GM18499 (cell line): ENCODE measurements around the gene TMEM86B.
"Not testable (repeated sequence)": the region's sequence is repeated elsewhere in the genome, so short reads cannot be mapped to it uniquely, and the experiment has no call there.

ENCODE experiments used
- ATAC-seq: cut with Tn5 transposase; IDR thresholded peaks from one replicate; pipeline ENCODE4 v1.9.1; 2021; ENCODE audit warnings: moderate number of reproducible peaks; ENCODE audit not compliant: insufficient read depth, unreplicated experiment

The TMEM86B gene

DNA sequence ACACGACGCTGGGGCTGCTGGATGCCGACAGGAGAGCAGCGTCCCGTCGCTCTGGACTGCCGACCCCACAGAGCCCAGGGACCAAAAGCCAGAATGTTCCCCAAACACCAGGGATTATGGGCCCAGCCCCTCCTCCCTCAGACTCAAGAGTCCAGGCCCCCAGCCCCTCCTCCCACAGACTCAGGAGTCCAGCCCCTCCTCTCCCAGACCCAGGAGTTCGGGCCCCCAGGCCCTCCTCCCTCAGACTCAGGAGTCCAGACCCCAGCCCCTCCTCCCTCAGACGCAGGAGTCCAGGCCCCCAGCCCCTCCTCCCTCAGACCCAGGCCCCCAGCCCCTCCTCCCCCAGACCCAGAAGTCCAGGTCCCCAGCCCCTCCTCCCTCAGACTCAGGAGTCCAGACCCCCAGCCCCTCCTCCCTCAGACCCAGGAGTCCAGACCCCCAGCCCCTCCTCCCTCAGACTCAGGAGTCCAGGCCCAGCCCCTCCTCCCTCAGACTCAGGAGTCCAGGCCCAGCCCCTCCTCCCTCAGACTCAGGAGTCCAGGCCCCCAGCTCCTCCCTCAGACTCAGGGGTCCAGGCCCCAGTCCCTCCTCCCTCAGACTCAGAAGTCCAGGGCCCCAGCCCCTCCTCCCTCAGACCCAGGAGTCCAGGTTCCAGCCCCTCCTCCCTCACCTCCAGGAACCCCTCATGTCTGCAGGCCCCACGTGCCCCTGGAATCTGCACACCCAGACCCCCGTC is 3.7 kb downstream of the TMEM86B start:
- ATAC-seq, result not testable (repeated sequence)

DNA sequence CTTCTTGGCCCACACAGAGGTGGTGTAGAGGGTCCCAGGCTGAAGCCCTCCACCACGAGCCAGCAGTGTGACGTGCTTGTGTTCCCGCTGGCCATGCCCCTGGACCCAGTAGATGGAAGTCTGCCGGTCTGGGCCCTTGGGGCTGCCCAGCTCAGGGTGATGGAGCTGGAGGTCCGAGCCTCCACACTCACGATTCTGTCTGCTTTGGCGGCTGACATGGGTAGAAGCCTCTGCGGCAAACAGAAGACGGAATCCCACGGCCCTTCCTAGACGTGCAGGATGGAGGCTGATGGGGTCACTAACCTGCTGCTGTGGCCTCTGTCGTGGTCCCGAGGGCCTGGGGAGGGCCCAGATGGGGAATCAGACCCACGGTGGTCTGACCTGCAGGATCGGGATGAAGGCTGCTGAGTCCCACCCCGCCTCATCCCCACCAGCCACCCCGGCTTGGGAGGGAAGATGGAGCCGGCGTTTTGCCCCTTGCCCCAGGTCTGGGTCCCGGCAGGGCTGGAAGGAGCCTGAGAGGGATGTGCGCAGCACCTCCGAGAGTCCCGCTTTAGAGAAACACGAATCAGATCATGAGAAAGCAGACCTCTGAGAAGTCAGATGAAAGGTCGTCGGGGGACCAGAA is 4.4 kb downstream of the TMEM86B start:
- no peak for ATAC-seq

DNA sequence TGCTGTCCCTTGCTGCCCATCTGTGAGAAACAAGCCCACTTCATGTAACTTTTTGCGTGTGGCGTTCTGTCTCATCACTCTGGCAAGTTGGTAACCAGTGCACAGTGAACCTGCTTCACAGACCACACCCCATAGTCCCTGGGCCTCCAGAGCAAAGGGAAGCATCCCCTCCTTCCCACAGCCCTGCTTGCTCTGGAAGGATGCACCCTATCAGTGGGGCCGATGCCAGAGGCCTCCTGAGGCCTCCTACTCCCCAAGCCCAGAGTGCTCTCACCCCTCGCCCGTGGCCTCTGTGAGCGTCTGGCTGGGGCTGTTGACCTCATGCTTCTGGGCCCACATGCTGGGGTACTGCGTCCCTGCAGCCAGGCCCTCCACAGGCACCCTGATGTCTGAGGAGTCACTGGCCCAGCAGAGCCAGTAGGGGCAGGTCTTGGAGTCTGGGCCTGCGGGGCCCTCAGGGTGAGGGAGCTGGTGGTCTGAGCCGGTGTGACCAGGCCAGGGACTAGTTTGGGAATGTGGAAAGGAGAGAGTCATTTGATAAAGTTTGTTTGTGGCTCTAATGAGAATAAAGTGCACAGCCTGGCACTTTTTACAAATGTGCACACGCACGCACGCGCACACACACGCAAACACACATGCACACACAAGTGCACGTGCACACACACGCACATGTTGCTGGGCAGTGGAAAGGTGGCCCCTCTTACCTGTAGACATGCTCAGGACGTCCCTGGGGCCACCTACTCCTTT is 5.1 kb downstream of the TMEM86B start:
- ATAC-seq, result no peak

DNA sequence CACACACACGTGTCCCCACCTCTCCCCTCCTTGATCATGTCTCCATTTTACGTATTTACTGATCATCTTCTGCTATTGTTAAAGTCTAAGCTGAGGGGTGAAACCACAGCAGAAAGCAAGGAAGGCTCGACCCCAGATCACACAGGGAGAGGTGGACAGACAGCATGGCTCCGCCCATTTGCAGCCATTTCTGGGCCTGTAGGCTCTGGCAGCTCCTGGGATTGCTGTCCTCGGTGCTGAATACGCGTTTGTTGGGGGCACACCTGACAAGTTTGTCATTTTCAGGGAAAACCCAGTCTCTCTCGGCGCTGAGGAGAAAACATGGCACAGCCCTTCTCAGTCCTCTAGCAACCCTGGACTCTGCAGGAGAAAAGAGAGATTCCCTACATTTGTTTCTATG is 8.0 kb downstream of the TMEM86B start:
- ATAC-seq, result no peak

DNA sequence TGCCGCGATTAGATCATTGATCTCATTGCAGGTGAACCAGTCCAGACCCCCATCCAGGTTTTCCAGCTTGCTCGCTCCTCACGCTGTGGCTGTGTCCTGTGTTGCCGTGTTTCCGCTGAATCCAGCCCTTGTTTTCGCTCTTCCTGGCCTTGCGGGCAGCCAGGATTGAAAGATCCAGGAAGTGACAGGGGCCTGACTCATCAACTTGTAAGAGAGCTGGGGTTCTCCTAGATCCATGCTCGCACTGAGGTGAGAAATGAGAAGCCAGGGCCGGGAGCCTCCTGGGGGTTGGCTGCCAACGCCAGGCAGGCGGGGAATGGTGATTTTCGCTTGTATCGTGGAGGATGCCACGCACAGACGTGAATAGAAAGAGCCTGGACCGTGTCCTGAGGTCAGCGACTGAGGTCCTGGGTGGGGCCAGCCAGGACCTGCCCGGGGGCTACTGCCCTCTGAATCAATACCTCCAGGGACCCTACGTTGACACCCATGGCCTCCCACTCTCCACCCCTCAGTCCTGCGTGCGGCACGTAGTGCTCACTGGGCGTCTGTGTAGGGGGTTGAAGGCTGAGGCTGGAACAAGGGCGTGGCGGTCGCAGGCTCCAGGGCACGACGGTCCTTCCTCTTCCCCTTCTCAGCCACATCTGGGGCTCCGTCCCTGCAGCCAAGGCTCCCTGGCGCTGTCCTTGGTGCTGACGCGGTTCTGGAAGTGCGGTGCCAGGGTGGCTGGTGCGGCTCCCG is 11.9 kb downstream of the TMEM86B start:
- ATAC-seq, result no peak

DNA sequence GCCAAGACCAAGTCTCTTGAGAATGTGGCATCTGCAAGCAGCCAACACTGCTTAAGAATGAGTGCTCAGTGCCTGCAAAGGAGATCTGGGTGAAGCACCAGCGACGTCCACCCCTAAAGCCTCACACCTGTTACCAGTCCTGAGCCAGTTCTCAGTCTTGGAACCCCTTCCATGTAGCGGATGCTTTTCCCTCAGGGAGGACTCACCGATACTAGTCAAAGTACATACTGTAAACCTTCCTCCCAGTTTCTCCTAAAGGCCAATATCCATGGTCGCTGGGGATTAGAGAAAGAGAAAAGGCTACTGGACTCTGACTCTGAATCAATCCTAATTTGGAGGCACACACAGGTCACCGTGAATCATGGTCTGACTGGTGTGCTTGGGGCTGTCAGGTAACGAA is 15.0 kb downstream of the TMEM86B start:
- ATAC-seq, result no peak

DNA sequence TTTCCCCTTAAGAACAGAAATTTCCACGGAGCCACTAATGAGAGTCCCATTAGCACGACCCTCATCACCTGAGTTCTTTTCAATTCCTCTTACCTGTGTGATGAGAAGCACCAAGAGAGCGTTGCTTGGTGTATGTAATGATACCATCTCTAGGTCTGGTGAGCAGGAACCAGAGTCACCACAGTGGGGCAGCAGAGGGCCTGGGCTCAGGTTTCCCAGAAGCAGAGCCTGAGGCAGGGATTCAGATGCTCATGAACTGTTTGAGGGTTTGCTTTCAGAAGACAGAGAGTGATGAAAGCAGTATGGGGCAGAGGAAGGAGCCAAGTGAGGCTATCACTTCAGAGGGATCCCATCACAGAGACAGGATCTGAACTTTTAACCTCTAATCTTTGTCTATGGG is 16.1 kb downstream of the TMEM86B start:
- no peak for ATAC-seq

DNA sequence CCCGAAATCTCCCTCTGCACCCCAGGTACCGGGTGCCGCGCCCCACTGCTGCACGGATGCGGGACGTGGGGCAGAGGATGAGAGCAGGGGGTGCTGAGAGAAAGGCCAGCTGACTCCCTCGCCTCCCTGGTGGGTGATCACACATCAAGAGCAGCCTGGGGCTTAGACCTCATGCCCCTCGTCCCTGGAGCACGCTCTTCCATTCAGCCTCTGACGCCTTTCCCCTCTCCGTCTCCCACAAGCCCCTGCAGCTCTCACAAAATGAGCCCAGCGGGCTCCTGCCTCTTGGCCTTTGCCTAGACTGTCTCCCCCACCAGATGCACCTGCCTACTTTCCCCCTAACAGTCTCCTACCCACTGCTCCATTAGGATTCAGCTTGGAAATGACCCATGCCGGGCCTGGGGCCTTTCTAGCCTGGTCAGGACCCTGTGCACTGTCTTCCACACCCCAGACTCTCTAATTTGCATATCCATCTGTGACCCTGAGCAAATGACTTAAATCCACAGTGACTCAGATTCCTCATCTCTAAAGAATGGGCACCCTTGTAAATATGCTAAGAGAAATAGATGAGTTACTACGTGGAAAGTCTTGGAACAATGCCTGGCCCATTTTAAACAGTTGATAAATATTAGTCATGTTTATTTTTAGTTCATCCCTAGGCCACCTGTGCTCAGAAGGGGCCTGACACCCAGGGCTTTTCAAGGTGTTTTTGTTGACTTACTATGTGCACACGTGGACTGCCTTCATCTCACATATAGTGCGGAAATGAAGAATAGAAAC is 18.7 kb downstream of the TMEM86B start:
- no peak for ATAC-seq

DNA sequence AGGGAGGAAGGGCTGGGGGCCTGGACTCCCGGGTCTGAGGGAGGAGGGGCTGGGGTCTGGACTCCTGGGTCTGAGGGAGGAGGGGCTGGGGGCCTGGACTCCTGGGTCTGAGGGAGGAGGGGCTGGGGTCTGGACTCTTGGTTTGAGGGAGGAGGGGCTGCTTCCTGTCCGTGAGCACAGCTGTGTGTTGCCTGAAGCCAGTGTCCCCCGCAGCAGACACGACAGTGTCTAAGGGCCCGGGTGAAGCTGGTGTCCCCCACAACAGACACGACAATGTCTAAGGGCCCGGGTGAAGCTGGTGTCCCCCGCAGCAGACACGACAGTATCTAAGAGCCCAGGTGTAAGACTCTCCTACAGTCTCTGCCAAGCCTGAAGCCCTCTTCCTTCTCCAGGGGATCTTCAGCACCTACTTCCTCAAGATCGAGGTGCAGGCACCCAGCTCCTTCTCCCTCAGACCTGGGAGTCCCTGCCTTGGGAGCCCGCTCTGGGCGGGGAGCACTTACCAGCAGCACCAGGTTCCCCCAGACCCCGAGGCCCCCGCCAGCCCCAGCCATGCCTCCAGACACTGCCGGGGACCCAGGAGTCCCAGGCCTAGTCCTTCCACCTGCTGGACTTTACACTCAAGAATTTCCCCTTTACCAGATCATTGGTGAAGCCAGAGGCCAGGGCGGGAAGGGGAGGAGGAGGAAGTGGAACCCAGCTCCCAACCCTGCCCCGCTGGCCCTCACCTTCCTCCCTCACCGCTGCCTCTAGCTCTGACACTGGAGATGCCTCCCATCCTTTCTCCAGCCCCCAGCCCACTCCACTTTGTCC is 19.5 kb downstream of the TMEM86B start, which contains the start of gene PTPRH:
PTPRH (minus strand) TSS at position 622 of the 813 bp plus-strand sequence; CDS start at position 554, 68 bp downstream.
- no peak for ATAC-seq

DNA sequence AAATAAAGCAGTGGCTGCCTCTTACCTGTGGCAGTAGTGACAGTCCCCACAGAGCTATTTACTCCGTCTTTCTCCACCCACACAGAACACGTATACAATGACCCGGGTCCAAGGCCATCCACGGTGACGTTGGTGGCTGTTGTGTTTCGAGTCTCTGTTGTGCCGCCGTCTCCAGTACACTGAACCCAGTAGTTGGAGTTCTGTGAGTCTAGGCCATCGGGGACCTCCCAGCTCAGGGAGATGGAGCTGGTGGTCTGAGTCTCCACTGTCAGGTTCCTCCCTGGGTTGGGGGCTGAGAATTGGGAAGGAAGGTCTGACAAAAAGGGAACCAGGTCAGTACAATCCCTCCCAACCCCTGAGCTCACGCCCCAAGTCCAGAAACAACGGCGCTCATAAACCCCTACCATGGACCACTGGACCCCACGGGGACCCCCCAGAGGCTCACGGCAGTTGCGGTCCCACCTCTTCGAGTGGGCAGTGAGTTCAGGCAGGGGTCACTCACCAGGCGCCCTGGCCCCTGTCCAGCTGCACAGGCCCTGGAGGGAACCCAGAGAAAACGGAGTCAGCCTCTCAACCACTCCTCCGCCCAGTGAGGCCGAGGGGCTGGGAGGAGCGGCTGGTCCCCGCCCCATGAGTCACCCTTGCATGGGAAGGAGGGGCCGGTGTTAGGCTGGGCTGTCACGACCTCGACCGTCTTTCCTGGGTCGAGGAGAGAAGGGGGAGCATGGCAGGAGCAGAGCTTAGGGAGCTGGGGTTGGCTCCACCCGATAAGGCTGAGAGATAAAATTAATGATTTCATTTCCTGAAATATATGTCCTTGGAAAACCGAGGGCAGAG is 21.7 kb downstream of the TMEM86B start:
- no peak for ATAC-seq

DNA sequence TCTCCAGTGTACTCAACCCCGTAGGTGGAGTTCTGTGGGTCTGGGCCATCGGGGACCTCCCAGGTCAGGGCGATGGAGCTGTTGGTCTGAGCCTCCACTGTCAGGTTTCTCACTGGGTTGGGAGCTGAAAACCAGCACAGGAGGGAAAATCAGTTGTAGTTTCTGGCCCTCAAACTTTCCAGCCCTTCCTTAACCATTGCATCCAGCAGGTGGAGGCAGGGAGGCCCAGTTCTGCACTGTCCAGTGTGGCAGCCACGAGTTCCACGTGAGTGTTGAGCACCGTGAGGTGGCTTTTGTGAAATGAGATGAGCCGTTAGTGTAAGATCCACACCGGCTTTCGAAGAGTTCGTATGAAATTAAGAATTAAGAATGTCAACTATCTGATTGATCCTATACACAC is 26.4 kb downstream of the TMEM86B start:
- ATAC-seq, result not testable (repeated sequence)

DNA sequence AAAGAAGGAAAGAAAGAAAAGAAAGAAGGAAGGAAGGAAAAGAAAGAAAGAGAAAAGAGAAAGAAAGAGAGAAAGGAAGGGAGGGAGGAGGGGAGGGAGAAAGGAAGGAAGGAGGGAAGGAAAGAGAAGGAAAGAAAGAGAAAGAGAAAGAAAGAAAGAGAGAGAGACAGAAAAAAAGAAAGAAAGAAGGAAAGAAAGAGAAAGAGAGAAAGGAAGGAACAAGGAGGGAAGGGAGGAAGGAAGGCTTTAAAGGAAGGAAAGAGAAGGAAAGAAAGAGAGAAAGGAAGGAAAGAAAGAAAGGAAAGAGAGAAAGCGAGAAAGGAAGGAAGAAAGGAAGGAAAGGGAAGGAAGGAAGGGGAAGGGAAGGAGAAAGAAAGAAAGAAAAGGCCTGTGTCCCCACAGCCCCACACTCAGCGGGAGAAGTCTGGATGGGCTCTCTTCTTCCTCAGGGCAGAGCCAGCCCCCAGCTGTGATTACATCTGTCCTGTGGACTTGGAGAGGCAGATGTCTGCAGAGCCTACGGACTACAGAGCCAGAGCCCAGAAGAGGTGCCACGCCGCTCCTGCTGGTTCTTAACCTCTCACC is 28.9 kb downstream of the TMEM86B start:
- ATAC-seq, result no peak

DNA sequence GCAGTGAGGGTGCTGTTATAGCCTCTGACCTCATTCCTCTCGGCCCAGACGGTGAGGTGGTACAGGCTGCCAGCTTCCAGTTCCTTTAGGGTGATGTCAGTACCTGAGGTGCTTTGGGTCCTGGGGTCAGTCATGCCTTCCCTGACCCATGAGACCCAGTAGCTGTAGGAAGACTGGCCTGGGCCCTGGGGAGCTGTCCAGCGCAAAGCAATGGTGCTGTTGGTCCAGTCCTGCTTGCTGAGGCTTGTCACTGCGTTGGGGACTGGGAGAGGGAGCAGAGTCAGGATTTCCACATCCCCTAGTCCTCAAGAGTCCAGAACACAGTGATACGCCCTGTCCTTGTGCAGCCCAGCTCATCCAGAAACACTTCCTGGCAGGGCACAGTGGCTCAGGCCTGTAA is 29.9 kb downstream of the TMEM86B start:
- no peak for ATAC-seq

DNA sequence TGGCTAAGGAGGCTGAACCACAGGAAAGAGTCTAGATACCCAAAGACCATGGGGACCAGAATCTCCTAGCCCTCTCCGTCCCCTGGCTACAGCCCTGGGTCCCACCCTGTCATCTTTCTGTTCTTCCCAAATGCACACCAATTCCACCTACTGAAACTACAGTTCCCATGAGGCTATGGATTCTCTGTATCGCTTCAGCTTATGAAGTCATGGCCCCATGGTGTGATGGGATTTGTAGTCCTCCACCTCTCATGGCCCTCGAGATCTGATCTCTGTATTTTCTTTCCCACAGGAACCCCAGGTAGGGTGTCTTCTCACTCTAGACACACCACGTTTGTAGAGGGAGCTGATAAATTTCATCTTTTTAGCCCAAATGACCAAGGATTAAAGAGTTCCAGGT is 31.0 kb downstream of the TMEM86B start:
- ATAC-seq, result no peak

DNA sequence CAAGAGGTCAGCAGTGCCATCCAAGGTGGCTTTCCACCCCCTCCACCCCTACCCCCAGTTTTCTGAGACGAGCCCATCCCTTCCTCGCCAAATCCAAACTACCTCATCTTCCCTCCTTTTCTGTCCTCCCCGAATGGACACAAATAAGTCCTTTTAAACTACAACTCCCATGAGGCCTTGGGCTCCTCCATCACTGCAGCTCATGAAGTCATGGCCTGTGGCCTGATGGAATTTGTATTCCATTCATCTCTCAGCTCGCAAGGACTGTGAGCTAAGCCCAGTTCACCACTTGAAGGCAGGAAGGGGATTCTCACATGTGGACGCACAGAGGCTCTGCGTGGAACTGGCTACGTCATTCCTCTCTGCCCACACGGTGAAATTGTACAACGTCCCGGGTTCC is 31.8 kb downstream of the TMEM86B start:
- no peak for ATAC-seq

DNA sequence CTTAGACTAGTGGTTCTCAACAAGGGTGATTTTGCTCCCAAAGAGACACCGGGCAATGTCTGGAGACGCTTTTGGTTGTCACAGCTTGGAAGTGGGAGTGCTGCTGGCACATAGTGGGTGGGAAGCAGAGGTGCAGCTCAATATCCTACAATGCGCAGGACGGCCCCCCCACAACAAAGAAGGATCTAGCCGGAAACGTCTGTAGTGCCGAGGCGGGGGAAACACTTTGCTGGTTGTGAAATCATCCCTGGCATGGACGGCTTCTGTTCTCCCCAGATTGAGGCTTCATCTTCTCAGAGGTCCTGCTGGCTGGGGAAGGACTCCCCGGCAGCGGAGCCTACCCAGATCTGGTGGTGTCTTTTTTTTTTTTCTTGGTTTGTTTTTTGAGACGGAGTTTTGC is 35.1 kb downstream of the TMEM86B start:
- ATAC-seq, result no peak

DNA sequence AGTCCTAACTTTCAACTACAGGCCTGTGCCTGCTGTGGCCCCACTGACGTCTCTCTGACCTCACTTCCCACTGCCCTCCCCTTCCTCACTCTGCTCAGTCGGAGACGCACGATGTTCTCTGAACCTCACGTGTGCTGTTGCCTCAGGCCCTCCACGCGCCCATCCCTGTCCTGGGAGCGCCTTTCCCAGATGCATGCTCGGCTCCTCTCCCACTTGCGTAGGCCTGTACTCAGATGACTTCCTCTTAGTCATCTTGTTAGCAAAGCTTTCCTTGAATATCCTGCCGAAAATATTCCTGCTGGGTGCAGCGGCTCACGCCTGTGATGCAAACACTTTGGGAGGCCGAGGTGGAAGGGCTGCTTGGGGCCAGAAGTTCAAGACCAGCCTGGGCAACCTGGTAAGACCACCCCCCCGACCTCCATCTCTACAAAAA is 39.1 kb downstream of the TMEM86B start:
- no peak for ATAC-seq

DNA sequence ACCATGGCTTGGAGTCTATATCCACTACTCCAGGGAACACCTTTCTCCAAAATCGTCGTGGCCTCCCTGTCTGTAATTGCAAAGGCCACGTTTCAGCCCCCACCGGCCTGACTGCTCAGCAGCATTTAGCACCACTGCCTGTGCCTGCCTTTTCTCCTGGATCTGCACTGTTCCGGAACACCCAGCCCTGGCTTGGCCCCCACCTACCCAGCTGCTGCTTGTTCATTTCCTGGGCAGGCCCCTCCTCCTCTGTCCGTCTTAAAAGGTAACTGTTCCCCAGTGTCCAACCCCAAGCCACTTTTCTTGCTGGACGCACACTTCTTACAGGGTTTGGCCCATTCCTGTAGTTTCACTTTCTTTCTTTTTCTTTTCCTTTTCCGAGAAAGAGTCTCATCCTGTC is 39.9 kb downstream of the TMEM86B start:
- no peak for ATAC-seq
